Measurements from ENCODE around the gene PRDM16.

The PRDM16 gene

GRCh38 chr1:3408751-3409266 lies 339.8 kb downstream of the PRDM16 start:
- Histone ChIP-seq H4K20me1 (ENCODE audit: insufficient read depth, low read length) (no peaks in the 10 kb centered on the region), H3K27me3 (replicated peaks; ENCODE audit: insufficient read depth, low read length) (peaks cover 77% of the 10 kb centered on the region), H3K4me2 (ENCODE audit: low read depth, low read length) (no peak overlapping the region), H3F3A (ENCODE audit: insufficient read depth, low read length) (no peaks in the 10 kb centered on the region), H3K4me1 (ENCODE audit: low read length) (no peaks in the 10 kb centered on the region), H3K9me3 (replicated peaks; ENCODE audit: insufficient read depth, low read length) (no peaks in the 10 kb centered on the region), H3K36me3 (replicated peaks; ENCODE audit: insufficient read depth, low read length) (no peaks in the 10 kb centered on the region), H2AFZ (ENCODE audit: low read length) (no peak overlapping the region), H3K9ac (ENCODE audit: low read length) (no peak overlapping the region), H3K27ac (ENCODE audit: low read length) (no peak overlapping the region), H3K9me2 (replicated peaks; ENCODE audit: insufficient read depth, low read length) (no peaks in the 10 kb centered on the region), H3K79me2 (ENCODE audit: low read length) (no peaks in the 10 kb centered on the region), H3K4me3 (ENCODE audit: low read length) (no peak overlapping the region)
- TF ChIP-seq CTCF (IDR thresholded peaks at IDR 0.05; ENCODE audit: low read length) = no peak
- no peak for TF ChIP-seq EZH2 (optimal IDR thresholded peaks at IDR 0.05; ENCODE audit: low read depth, low read length)
- no peak for TF ChIP-seq EZH2phosphoT487 (IDR thresholded peaks at IDR 0.05; ENCODE audit: low read length)
- no peak for DNase-seq

DNA sequence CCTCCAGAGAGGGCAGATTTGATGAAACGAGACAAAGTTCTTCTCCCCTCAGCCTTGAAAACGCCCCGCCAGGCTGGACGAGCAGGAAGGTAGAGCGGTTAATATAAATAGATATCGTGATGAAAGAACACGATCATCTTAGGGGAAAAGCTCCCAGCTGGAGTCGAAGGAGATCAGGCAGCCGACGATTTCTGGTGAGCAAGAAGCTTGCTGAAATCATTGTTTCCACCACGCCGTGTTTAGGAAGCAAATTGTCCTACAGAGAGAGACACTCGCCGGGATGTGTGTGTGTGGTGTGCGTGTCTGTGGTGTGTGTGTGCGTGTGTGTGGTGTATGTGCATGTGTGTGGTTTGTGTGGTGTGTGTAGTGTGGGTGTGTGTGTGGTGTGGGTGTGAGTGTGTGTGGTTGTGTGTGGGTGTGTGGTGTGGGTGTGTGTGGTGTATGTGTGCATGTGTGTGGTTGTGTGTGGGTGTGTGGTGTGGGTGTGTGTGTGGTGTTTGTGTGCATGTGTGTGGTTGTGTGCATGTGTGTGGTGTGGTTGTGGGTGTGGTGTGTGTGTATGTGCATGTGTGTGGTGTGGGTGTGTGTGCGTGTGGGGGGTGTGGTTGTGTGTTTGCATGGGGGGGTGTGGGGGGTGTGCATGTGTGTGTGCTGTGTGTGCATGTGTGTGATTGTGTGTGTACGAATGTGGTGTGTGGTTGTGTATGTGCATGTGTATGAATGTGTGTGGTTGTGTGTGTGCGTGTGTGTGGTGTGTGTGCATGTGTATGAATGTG lies 340.6 kb downstream of the PRDM16 start:
- H3K4me1 ChIP-seq (ENCODE audit: low read length) = no peaks in the 10 kb centered on the region
- H3K27ac ChIP-seq (ENCODE audit: low read length) = no peak overlapping the region
- H2AFZ ChIP-seq (ENCODE audit: low read length) = no peak overlapping the region
- H3K9me3 ChIP-seq (replicated peaks; ENCODE audit: insufficient read depth, low read length) = no peaks in the 10 kb centered on the region
- no peak overlapping the region for H3K4me2 ChIP-seq (ENCODE audit: low read depth, low read length)
- no peak overlapping the region for H3K9ac ChIP-seq (ENCODE audit: low read length)
- no peaks in the 10 kb centered on the region for H3F3A ChIP-seq (ENCODE audit: insufficient read depth, low read length)
- H3K9me2 ChIP-seq (replicated peaks; ENCODE audit: insufficient read depth, low read length) = no peaks in the 10 kb centered on the region
- TF ChIP-seq CTCF (IDR thresholded peaks at IDR 0.05; ENCODE audit: low read length) (no peak), EZH2 (optimal IDR thresholded peaks at IDR 0.05; ENCODE audit: low read depth, low read length) (no peak), EZH2phosphoT487 (IDR thresholded peaks at IDR 0.05; ENCODE audit: low read length) (no peak)
- DNase-seq = no peak
- no peaks in the 10 kb centered on the region for H3K79me2 ChIP-seq (ENCODE audit: low read length)
- H3K36me3 ChIP-seq (replicated peaks; ENCODE audit: insufficient read depth, low read length) = no peaks in the 10 kb centered on the region
- no peaks in the 10 kb centered on the region for H4K20me1 ChIP-seq (ENCODE audit: insufficient read depth, low read length)
- peaks cover 76% of the 10 kb centered on the region for H3K27me3 ChIP-seq (replicated peaks; ENCODE audit: insufficient read depth, low read length)
- no peak overlapping the region for H3K4me3 ChIP-seq (ENCODE audit: low read length)

DNA sequence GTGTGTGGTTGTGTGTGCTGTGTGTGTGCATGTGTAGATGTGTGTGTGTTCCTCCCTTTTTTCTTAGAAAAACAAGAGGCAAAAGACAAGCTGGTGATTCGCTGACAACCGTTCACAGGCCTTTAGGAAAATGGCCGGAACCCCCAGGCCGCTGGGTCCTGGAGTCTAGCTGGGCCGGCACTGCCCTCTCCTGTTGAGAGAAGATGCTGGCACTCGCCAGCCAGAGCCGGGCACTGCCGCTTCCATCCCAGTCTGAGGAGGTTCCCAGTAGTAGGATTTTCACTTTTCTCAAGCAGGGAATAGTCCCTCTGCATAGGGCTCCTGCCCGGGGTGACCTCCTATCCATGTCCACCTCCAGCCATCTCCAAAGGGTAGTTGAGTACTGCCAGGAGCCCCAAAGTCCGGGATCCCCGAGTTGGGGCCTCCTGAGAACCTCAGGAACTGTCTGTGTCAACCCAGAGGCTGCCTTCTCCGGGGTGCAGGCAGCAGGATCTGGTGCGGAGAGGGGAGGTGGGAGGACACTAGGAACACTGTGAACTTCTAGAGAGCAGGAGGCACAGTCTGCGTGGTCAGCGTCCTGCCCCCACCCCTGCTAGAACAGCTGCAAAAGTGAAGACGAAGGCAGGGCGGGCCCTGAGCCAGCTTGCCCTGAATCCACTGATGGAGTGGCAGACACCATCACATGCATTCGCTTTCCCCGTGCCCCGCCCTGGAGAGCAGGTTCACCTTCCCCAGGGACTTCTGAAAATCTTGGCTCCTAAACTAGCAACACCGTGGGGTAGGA lies 341.3 kb downstream of the PRDM16 start:
- Histone ChIP-seq H3K9ac (ENCODE audit: low read length) (no peak overlapping the region), H3K4me3 (ENCODE audit: low read length) (no peak overlapping the region), H3K27ac (ENCODE audit: low read length) (no peak overlapping the region), H3K27me3 (replicated peaks; ENCODE audit: insufficient read depth, low read length) (peaks cover 75% of the 10 kb centered on the region), H3K79me2 (ENCODE audit: low read length) (no peaks in the 10 kb centered on the region), H3K9me2 (replicated peaks; ENCODE audit: insufficient read depth, low read length) (no peaks in the 10 kb centered on the region), H3F3A (ENCODE audit: insufficient read depth, low read length) (no peaks in the 10 kb centered on the region), H3K4me1 (ENCODE audit: low read length) (no peaks in the 10 kb centered on the region), H3K4me2 (ENCODE audit: low read depth, low read length) (no peak overlapping the region), H4K20me1 (ENCODE audit: insufficient read depth, low read length) (no peaks in the 10 kb centered on the region), H2AFZ (ENCODE audit: low read length) (no peak overlapping the region), H3K36me3 (replicated peaks; ENCODE audit: insufficient read depth, low read length) (no peaks in the 10 kb centered on the region), H3K9me3 (replicated peaks; ENCODE audit: insufficient read depth, low read length) (no peaks in the 10 kb centered on the region)
- DNase-seq = no peak
- TF ChIP-seq CTCF (IDR thresholded peaks at IDR 0.05; ENCODE audit: low read length) (no peak), EZH2 (optimal IDR thresholded peaks at IDR 0.05; ENCODE audit: low read depth, low read length) (no peak), EZH2phosphoT487 (IDR thresholded peaks at IDR 0.05; ENCODE audit: low read length) (no peak)
